Nephron progenitor cell (in vitro differentiated cells): Measurements from ENCODE around the gene SLC9A7.
"Not testable (repeated sequence)": the region's sequence is repeated elsewhere in the genome, so short reads cannot be mapped to it uniquely, and the experiment has no call there.

Source experiments
- DNase-seq: peaks from one replicate; pipeline ENCODE4 v3.0.0; 2021
- H3K27ac Mint-ChIP-seq: 2 replicates; pipeline ENCODE4 v1.8.0; 2021; ENCODE audit warnings: mild to moderate bottlenecking, moderate library complexity, mixed read lengths
- H3K27me3 Mint-ChIP-seq: 2 replicates; pipeline ENCODE4 v1.8.0; 2021; ENCODE audit warnings: mild to moderate bottlenecking, low read depth, mixed read lengths; ENCODE audit not compliant: poor library complexity
- H3K36me3 Mint-ChIP-seq: 2 replicates; pipeline ENCODE4 v1.8.0; 2021; ENCODE audit warnings: low read depth, mixed read lengths
- H3K4me1 Mint-ChIP-seq: 2 replicates; pipeline ENCODE4 v1.8.0; 2021; ENCODE audit warnings: mixed read lengths
- H3K4me3 Mint-ChIP-seq: 2 replicates; pipeline ENCODE4 v1.8.0; 2021; ENCODE audit warnings: mild to moderate bottlenecking, moderate library complexity, mixed read lengths
- H3K9me3 Mint-ChIP-seq: 2 replicates; pipeline ENCODE4 v1.8.0; 2021; ENCODE audit warnings: mild to moderate bottlenecking, moderate library complexity, mixed read lengths
- TF ChIP-seq, protein P1 (sequence below): fragments of 200-600 bp; sonication (generic); IDR thresholded peaks from 2 replicates; pipeline ENCODE4 v1.5.0; 2021; ENCODE audit warnings: antibody characterized with exemption

Gene SLC9A7

DNA sequence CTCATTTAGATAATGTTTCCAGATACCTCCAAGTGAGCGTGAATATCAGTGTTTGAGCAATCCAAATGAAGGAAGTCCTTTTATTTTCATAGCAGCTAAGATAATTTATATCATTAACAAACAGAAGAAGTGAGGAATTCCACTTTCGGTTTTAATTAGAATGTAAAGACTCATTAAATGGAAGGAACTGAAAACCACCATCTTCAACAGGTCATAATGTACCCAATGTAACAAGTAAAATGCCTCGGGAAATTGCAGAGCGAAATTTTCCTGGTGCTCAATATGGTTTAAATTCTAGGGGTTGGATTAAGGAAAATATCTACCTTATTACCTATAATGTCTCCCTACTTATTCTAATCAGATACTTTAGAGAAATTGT is 33.9 kb upstream of the SLC9A7 start:
- no peaks in the 10 kb centered on the region for H3K4me1 Mint-ChIP-seq
- no peaks in the 10 kb centered on the region for H3K36me3 Mint-ChIP-seq
- peaks cover 3% of the 10 kb centered on the region for H3K27me3 Mint-ChIP-seq
- DNase-seq, result no peak
- no peak overlapping the region for H3K4me3 Mint-ChIP-seq
- TF ChIP-seq, protein P1, sequence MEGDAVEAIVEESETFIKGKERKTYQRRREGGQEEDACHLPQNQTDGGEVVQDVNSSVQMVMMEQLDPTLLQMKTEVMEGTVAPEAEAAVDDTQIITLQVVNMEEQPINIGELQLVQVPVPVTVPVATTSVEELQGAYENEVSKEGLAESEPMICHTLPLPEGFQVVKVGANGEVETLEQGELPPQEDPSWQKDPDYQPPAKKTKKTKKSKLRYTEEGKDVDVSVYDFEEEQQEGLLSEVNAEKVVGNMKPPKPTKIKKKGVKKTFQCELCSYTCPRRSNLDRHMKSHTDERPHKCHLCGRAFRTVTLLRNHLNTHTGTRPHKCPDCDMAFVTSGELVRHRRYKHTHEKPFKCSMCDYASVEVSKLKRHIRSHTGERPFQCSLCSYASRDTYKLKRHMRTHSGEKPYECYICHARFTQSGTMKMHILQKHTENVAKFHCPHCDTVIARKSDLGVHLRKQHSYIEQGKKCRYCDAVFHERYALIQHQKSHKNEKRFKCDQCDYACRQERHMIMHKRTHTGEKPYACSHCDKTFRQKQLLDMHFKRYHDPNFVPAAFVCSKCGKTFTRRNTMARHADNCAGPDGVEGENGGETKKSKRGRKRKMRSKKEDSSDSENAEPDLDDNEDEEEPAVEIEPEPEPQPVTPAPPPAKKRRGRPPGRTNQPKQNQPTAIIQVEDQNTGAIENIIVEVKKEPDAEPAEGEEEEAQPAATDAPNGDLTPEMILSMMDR, result no peak
- H3K27ac Mint-ChIP-seq, result no peak overlapping the region
- H3K9me3 Mint-ChIP-seq, result peaks cover 47% of the 10 kb centered on the region

DNA sequence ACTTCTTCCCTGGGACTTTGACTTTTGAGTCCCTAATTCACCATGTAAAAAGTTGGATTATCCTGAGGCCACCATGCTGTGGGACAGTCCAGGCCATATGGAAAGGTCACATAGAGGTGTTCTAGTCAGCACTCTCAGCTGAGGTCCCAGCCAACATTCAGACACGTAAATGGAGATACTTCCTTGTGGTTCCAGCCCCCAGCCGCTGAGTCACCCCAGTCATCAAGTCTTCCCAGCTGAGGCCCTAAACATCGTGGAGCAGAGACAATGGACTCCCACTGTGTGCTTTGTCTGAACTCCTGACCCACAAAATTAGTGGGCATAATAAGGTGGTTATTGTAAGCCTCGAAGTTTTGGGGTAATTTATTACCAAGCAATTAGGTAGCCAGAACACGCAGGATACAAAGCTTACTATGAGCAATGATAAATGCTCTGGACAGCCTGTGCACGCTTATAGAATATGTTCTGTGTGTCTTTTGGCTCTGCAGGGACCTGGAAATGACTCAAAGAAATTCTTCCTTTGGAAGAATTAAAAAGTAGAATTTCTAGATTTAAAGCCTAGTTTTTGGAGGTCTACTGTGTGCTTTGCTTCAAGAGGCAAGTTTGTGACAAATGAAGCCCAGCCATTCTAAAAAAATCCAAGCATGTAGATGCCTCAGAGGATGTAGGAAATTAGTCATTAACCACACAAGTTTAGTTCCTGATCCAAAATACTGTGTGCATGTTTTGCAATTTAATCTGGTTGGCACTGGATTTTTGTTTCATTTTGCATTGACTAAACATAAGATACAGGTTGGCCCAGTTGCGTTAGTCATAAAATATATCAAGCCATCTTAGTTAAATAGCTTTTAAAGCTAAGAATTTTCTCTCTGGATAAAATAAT is 33.2 kb upstream of the SLC9A7 start:
- Mint-ChIP-seq H3K27me3 (peaks cover 3% of the 10 kb centered on the region), H3K4me3 (no peak overlapping the region), H3K27ac (no peak overlapping the region)

DNA sequence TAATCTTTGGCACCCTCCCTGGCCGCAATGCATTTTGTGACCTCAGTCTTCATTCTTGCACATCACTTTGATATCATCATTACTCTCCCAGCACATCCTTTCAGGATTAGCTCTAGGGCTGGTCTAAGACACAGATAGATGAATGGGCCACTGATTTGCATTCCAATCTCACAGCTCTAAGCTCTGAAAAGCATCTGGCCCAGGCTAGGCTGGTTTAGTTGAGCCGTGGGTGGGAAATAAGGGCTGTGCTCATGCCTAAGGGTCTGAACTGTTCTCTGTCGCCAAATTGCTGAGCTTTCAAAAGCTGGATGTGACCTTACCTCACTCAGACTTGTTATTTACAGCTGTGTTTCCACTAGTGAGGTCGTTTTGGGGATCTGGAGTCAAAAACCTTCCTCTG is 30.0 kb upstream of the SLC9A7 start:
- TF ChIP-seq, protein P1, result no peak
- Mint-ChIP-seq H3K36me3 (no peaks in the 10 kb centered on the region), H3K4me3 (no peak overlapping the region), H3K9me3 (peaks cover 52% of the 10 kb centered on the region), H3K27ac (no peak overlapping the region), H3K27me3 (peaks cover 3% of the 10 kb centered on the region), H3K4me1 (no peaks in the 10 kb centered on the region)
- no peak for DNase-seq

More for the DNA sequence above, 33.2 kb upstream of the SLC9A7 start:
- no peaks in the 10 kb centered on the region for H3K4me1 Mint-ChIP-seq
- no peak for DNase-seq
- H3K36me3 Mint-ChIP-seq, result no peaks in the 10 kb centered on the region
- H3K9me3 Mint-ChIP-seq, result peaks cover 50% of the 10 kb centered on the region
- TF ChIP-seq, protein P1, result no peak

DNA sequence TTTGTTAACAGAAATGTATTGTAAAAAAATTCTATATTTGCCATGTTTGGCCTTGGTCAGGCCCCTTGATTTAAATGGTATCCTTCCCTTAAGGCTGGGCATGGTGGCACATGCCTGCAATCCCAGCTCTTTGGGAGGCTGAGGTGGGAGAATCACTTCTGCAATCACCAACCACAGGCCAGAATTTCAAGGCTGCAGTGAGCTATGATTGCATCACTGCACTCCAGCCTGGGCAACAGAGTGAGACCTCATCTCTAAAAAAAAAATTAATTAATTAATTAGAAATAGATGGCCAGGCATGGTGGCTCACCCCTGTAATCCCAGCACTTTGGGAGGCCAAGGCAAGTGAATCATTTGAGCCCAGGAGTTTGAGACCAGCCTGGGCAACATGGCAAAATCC is 25.5 kb upstream of the SLC9A7 start:
- not testable (repeated sequence) for H3K4me3 Mint-ChIP-seq, H3K36me3 Mint-ChIP-seq, H3K27me3 Mint-ChIP-seq, H3K4me1 Mint-ChIP-seq, DNase-seq, H3K27ac Mint-ChIP-seq
- peaks cover 45% of the 10 kb centered on the region for H3K9me3 Mint-ChIP-seq

DNA sequence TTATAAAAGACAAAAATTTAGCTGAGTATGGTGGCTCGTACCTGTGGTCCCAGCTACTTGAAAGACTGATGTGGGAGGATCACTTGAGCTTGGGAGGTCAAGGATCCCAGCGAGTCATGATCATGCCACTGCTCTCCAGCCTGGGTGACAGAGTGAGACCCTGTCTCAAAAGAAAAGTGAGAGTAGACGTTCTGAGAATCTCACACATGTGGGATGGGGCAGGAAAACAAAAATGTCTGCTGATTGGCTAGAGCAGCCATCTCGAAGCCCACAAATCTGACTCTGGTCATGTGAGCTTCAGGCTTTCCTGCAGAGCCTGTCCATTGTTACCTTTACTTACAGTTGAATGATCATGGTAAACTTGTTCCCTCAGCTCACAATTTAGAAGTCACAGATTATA is 23.1 kb upstream of the SLC9A7 start:
- DNase-seq, result no peak
- Mint-ChIP-seq H3K4me3 (no peak overlapping the region), H3K27me3 (peaks cover 5% of the 10 kb centered on the region), H3K4me1 (no peaks in the 10 kb centered on the region), H3K36me3 (no peaks in the 10 kb centered on the region), H3K27ac (no peak overlapping the region), H3K9me3 (peaks cover 44% of the 10 kb centered on the region)
- TF ChIP-seq, protein P1, result no peak

DNA sequence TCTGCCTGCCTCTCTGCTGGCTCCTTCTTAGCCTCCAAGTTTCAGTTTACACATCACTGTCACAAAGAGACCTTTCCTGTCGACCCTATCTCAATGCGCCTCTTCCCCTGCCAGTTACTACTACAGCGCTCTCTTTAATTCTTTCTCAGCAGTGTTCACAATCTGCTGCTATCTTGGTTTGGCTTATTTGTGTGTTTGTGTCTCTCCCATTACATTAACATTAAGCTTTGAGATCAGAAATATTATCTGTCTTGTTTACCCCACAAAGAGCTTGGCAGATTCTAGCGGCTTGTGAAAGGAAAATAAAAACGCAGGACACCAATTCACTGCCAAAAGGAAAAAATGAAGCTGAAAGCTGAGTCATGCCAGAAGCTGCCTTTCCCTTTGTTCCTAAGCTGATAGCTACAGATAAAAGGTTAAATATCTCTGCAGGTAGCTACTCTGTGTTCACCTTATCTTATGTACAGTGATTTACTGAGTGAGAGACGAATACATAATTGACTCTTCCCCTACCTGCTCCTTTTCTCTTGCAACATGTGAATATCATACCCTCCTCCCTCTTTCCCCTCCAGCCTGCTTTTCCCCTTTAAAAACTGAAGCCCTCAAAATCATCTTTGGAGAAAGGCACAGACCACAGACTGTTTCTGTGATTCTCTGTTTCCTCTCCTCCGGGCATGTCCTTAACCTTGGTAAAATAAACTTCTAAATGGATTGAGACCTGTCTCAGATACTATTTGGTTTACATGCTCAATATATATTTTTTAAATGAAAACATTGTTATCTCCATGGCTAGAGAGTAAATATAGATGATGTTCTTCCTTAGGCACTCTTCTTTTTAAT is 19.3 kb upstream of the SLC9A7 start:
- H3K9me3 Mint-ChIP-seq, result peaks cover 36% of the 10 kb centered on the region
- H3K27ac Mint-ChIP-seq, result no peak overlapping the region
- no peak for DNase-seq
- TF ChIP-seq, protein P1, result no peak
- H3K36me3 Mint-ChIP-seq, result no peaks in the 10 kb centered on the region
- H3K27me3 Mint-ChIP-seq, result peaks cover 5% of the 10 kb centered on the region
- H3K4me1 Mint-ChIP-seq, result no peaks in the 10 kb centered on the region
- no peak overlapping the region for H3K4me3 Mint-ChIP-seq
